Astrocyte (in vitro differentiated cells and primary cell): ENCODE data around the gene SCAPER. TPM values are rescaled to one million over a fixed set of nuclear protein-coding genes. Genes with fewer than 3 reads are reported as not detected.

Source experiments
- DNase-seq: peaks from one replicate; pipeline ENCODE4 v3.0.0-alpha.2; 2010; ENCODE audit warnings: low read depth
- FAIRE-seq: peaks from 2 replicates; lab custom pipeline; 2011; peaks lifted over from hg19 to GRCh38; lab: Jason Lieb, UNC
- H2AFZ ChIP-seq: 2 replicates; pipeline ENCODE4 v1.6.0; 2012; ENCODE audit warnings: low read depth, low read length, inconsistent platforms
- H3K27ac ChIP-seq: 2 replicates; pipeline ENCODE4 v1.5.1; 2011; ENCODE audit warnings: low read depth, low read length, inconsistent platforms
- H3K27me3 ChIP-seq: 2 replicates; pipeline ENCODE4 v1.6.0; 2011; ENCODE audit warnings: low read length, inconsistent platforms; ENCODE audit not compliant: insufficient read depth
- H3K36me3 ChIP-seq: 2 replicates; pipeline ENCODE4 v1.5.1; 2011; ENCODE audit warnings: low read length, inconsistent platforms; ENCODE audit not compliant: insufficient read depth
- H3K4me1 ChIP-seq: 2 replicates; pipeline ENCODE4 v1.5.1; 2011; ENCODE audit warnings: low read length, inconsistent platforms; ENCODE audit not compliant: insufficient read depth
- H3K4me2 ChIP-seq: 2 replicates; pipeline ENCODE4 v1.6.0; 2012; ENCODE audit warnings: low read length, inconsistent platforms
- H3K4me3 ChIP-seq: 2 replicates; pipeline ENCODE4 v1.5.1; 2011; ENCODE audit warnings: low read depth, mild to moderate bottlenecking, low read length, inconsistent platforms; ENCODE audit not compliant: insufficient read depth
- H3K79me2 ChIP-seq: 2 replicates; pipeline ENCODE4 v1.6.0; 2012; ENCODE audit warnings: mild to moderate bottlenecking, low read length, inconsistent platforms; ENCODE audit not compliant: insufficient read depth
- H3K9ac ChIP-seq: 2 replicates; pipeline ENCODE4 v1.6.0; 2012; ENCODE audit warnings: mild to moderate bottlenecking, low read length, inconsistent platforms
- H3K9me3 ChIP-seq: 2 replicates; pipeline ENCODE4 v1.5.1; 2012; ENCODE audit warnings: low read depth, mild to moderate bottlenecking, low read length, inconsistent platforms; ENCODE audit not compliant: insufficient read depth
- H4K20me1 ChIP-seq: 2 replicates; pipeline ENCODE4 v1.6.0; 2012; ENCODE audit warnings: low read length, inconsistent platforms; ENCODE audit not compliant: insufficient read depth
- H3K27ac Mint-ChIP-seq: one replicate; pipeline ENCODE4 v1.8.0; 2021; ENCODE audit warnings: mild to moderate bottlenecking, mixed read lengths; ENCODE audit not compliant: unreplicated experiment
- H3K27me3 Mint-ChIP-seq: one replicate; pipeline ENCODE4 v1.8.0; 2021; ENCODE audit warnings: low read depth, mixed read lengths; ENCODE audit not compliant: unreplicated experiment
- H3K36me3 Mint-ChIP-seq: one replicate; pipeline ENCODE4 v1.8.0; 2021; ENCODE audit warnings: low read depth, mixed read lengths; ENCODE audit not compliant: unreplicated experiment
- H3K4me1 Mint-ChIP-seq: one replicate; pipeline ENCODE4 v1.8.0; 2021; ENCODE audit warnings: low read depth, mixed read lengths; ENCODE audit not compliant: unreplicated experiment
- H3K4me3 Mint-ChIP-seq: one replicate; pipeline ENCODE4 v1.8.0; 2021; ENCODE audit warnings: mild to moderate bottlenecking, moderate library complexity, mixed read lengths; ENCODE audit not compliant: unreplicated experiment
- H3K9me3 Mint-ChIP-seq: one replicate; pipeline ENCODE4 v1.8.0; 2021; ENCODE audit warnings: mild to moderate bottlenecking, mixed read lengths; ENCODE audit not compliant: unreplicated experiment
- CTCF ChIP-seq: IDR thresholded peaks from 2 replicates; pipeline ENCODE4 v1.5.1; 2011; ENCODE audit warnings: low read depth, mild to moderate bottlenecking, inconsistent platforms, low read length, moderate library complexity; ENCODE audit not compliant: insufficient read depth
- EZH2 ChIP-seq: IDR thresholded peaks from 2 replicates; pipeline ENCODE4 v1.6.1; 2012; ENCODE audit warnings: mild to moderate bottlenecking, low read length, inconsistent platforms; ENCODE audit not compliant: insufficient read depth
- total RNA-seq: library from RNA; stranded (reverse); gene quantifications from 2 replicates; pipeline ENCODE4 v1.2.1, GENCODE V29; 2021

SCAPER gene
- total RNA-seq, 1 donor from 2014 or later = 8.6 TPM

- DNase-seq = no peak
- no peak for FAIRE-seq
- Mint-ChIP-seq H3K27ac (no peak overlapping the region), H3K27me3 (peaks cover 34% of the 10 kb centered on the region), H3K9me3 (peaks cover 5% of the 10 kb centered on the region), H3K4me1 (peaks cover 6% of the 10 kb centered on the region), H3K36me3 (peaks cover 5% of the 10 kb centered on the region), H3K4me3 (no peak overlapping the region)
- Histone ChIP-seq H3K9me3 (peaks cover 2% of the 10 kb centered on the region), H3K36me3 (no peaks in the 10 kb centered on the region), H3K27me3 (peaks cover 47% of the 10 kb centered on the region), H4K20me1 (no peaks in the 10 kb centered on the region), H3K4me2 (no peak overlapping the region), H3K79me2 (no peaks in the 10 kb centered on the region), H3K9ac (no peak overlapping the region), H2AFZ (no peak overlapping the region), H3K4me3 (no peak overlapping the region), H3K27ac (no peak overlapping the region), H3K4me1 (peaks cover 8% of the 10 kb centered on the region)
- TF ChIP-seq EZH2 (no peak), CTCF (peak; percentile 34)
Measured at GRCh38 chr15:76330080-76330680, 575.0 kb downstream of the SCAPER start.

- no peak overlapping the region for H3K27ac ChIP-seq
- H3K36me3 Mint-ChIP-seq = peaks cover 2% of the 10 kb centered on the region
- FAIRE-seq = no peak
- peaks cover 6% of the 10 kb centered on the region for H3K4me1 Mint-ChIP-seq
- peaks cover 32% of the 10 kb centered on the region for H3K27me3 Mint-ChIP-seq
- H3K27me3 ChIP-seq = peaks cover 48% of the 10 kb centered on the region
- TF ChIP-seq EZH2 (no peak), CTCF (no peak)
- H3K27ac Mint-ChIP-seq = no peak overlapping the region
- no peaks in the 10 kb centered on the region for H3K9me3 ChIP-seq
- no peaks in the 10 kb centered on the region for H4K20me1 ChIP-seq
- no peak overlapping the region for H3K4me3 ChIP-seq
- DNase-seq = no peak
- H3K4me1 ChIP-seq = peaks cover 8% of the 10 kb centered on the region
- no peak overlapping the region for H3K4me2 ChIP-seq
- no peaks in the 10 kb centered on the region for H3K36me3 ChIP-seq
- H2AFZ ChIP-seq = no peak overlapping the region
- H3K4me3 Mint-ChIP-seq = no peak overlapping the region
- no peak overlapping the region for H3K9ac ChIP-seq
- H3K79me2 ChIP-seq = no peaks in the 10 kb centered on the region
- peaks cover 2% of the 10 kb centered on the region for H3K9me3 Mint-ChIP-seq
Measured at GRCh38 chr15:76328958-76329357, 576.2 kb downstream of the SCAPER start.

DNA sequence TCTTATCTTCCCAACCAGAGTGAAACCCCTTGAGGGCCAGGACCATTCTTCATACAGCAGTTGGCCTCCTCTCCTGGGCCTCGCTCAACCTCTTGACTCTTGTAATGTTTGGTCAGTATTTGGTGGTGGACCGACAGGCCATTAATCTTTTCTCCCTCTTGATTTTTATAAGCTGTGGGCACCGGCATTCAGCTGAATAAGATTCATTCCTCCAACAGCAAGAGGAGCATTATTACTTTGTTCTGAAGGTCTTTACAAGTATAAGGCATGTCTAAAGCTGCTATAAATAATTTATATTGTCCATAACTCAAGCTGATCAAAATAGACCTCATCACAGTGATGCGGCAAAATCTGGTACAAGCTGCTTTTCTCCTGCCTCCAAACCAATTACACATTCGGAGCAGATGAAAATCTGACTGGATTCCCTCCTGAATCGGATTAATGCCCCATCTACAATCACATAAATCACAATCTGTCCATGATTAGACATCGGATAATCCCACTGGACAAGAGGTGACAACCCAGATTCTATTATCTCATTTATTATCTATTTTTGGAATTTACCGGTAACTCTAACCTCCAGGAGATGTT is 576.9 kb downstream of the SCAPER start:
- TF ChIP-seq EZH2 = no peak
- no peak for TF ChIP-seq CTCF
- FAIRE-seq (no peak), DNase-seq (no peak)
- H3K4me1 Mint-ChIP-seq = peaks cover 6% of the 10 kb centered on the region
- Histone ChIP-seq H4K20me1 (no peaks in the 10 kb centered on the region), H3K79me2 (no peaks in the 10 kb centered on the region), H3K27me3 (peaks cover 53% of the 10 kb centered on the region), H3K4me1 (peaks cover 8% of the 10 kb centered on the region), H3K4me2 (no peak overlapping the region), H3K9me3 (no peaks in the 10 kb centered on the region), H3K27ac (no peak overlapping the region), H3K36me3 (no peaks in the 10 kb centered on the region), H3K9ac (no peak overlapping the region), H2AFZ (no peak overlapping the region), H3K4me3 (no peak overlapping the region)
- H3K9me3 Mint-ChIP-seq = no peaks in the 10 kb centered on the region
- H3K4me3 Mint-ChIP-seq = peak overlapping the region; percentile 27
- H3K36me3 Mint-ChIP-seq = no peaks in the 10 kb centered on the region
- H3K27ac Mint-ChIP-seq = peak overlapping the region; percentile 80
- H3K27me3 Mint-ChIP-seq = peaks cover 29% of the 10 kb centered on the region
